H9 (cell line): ENCODE data around the gene HOXA7. TPM values are rescaled to one million over a fixed set of nuclear protein-coding genes. Genes with fewer than 3 reads are reported as not detected.

ENCODE experiments used
- DNase-seq: peaks from one replicate; pipeline ENCODE4 v3.0.0-alpha.2; 2017
- H2AFZ ChIP-seq: one replicate; pipeline ENCODE4 v1.6.1; 2013; ENCODE audit warnings: mild to moderate bottlenecking, low read length, control low read depth, moderate library complexity
- H2AK5ac ChIP-seq: 2 replicates; pipeline ENCODE4 v1.6.1; 2013; ENCODE audit warnings: low read length, control low read depth, mixed read lengths; ENCODE audit not compliant: insufficient read length
- H2BK120ac ChIP-seq: one replicate; pipeline ENCODE4 v1.6.1; 2013; ENCODE audit warnings: low read depth, mild to moderate bottlenecking, low read length, control low read depth, inconsistent platforms; ENCODE audit not compliant: poor library complexity, severe bottlenecking
- H2BK12ac ChIP-seq: 2 replicates; pipeline ENCODE4 v1.6.1; 2013; ENCODE audit warnings: low read length, control low read depth, mixed read lengths, low read depth; ENCODE audit not compliant: insufficient read length
- H2BK15ac ChIP-seq: 2 replicates; pipeline ENCODE4 v1.6.1; 2013; ENCODE audit warnings: low read depth, low read length, control low read depth
- H2BK20ac ChIP-seq: one replicate; pipeline ENCODE4 v1.6.1; 2013; ENCODE audit warnings: low read depth, mild to moderate bottlenecking, low read length, control low read depth, inconsistent platforms; ENCODE audit not compliant: poor library complexity, severe bottlenecking
- H2BK5ac ChIP-seq: 2 replicates; pipeline ENCODE4 v1.6.1; 2013; ENCODE audit warnings: low read length, control low read depth, mixed read lengths; ENCODE audit not compliant: insufficient read length
- H3K14ac ChIP-seq: 2 replicates; pipeline ENCODE4 v1.6.1; 2013; ENCODE audit warnings: low read length, control low read depth; ENCODE audit not compliant: insufficient read depth
- H3K18ac ChIP-seq: 2 replicates; pipeline ENCODE4 v1.6.1; 2013; ENCODE audit warnings: low read depth, mild to moderate bottlenecking, mixed read lengths, low read length, control low read depth; ENCODE audit not compliant: insufficient read length
- H3K23ac ChIP-seq: 2 replicates; pipeline ENCODE4 v1.6.1; 2013; ENCODE audit warnings: low read length, control low read depth, mixed read lengths, low read depth; ENCODE audit not compliant: insufficient read length
- H3K23me2 ChIP-seq: 2 replicates; pipeline ENCODE4 v1.6.1; 2013; ENCODE audit warnings: low read depth, mild to moderate bottlenecking, mixed read lengths, low read length, control low read depth; ENCODE audit not compliant: insufficient read length, poor library complexity, severe bottlenecking
- H3K27ac ChIP-seq: 2 replicates; pipeline ENCODE4 v1.5.1; 2013; ENCODE audit warnings: low read length, control low read depth, mixed read lengths, low read depth; ENCODE audit not compliant: insufficient read length
- H3K27me3 ChIP-seq: 2 replicates; pipeline ENCODE4 v1.6.1; 2013; ENCODE audit warnings: low read length, control low read depth, inconsistent platforms; ENCODE audit not compliant: insufficient read depth
- H3K4ac ChIP-seq: 2 replicates; pipeline ENCODE4 v1.6.1; 2013; ENCODE audit warnings: low read depth, mild to moderate bottlenecking, control low read depth, inconsistent platforms, low read length, moderate library complexity
- H3K4me1 ChIP-seq: 2 replicates; pipeline ENCODE4 v1.6.1; 2013; ENCODE audit warnings: low read length, control low read depth, inconsistent platforms; ENCODE audit not compliant: insufficient read depth
- H3K4me2 ChIP-seq: 2 replicates; pipeline ENCODE4 v1.6.1; 2013; ENCODE audit warnings: low read length, control low read depth, mixed read lengths; ENCODE audit not compliant: insufficient read length, insufficient read depth
- H3K56ac ChIP-seq: 2 replicates; pipeline ENCODE4 v1.6.1; 2013; ENCODE audit warnings: low read depth, mild to moderate bottlenecking, mixed read lengths, low read length, control low read depth; ENCODE audit not compliant: insufficient read length
- H3K79me1 ChIP-seq: 2 replicates; pipeline ENCODE4 v1.6.1; 2013; ENCODE audit warnings: low read depth, mild to moderate bottlenecking, moderate library complexity, low read length, control low read depth, inconsistent platforms; ENCODE audit not compliant: insufficient read depth, poor library complexity, severe bottlenecking
- H3K79me2 ChIP-seq: 2 replicates; pipeline ENCODE4 v1.6.1; 2013; ENCODE audit warnings: low read length, control low read depth, inconsistent platforms; ENCODE audit not compliant: insufficient read depth
- H3K9ac ChIP-seq: 2 replicates; pipeline ENCODE4 v1.6.1; 2013; ENCODE audit warnings: low read length, control low read depth, mixed read lengths; ENCODE audit not compliant: insufficient read length; ENCODE audit errors: extremely low read depth
- H3K9me3 ChIP-seq: one replicate; pipeline ENCODE4 v1.6.1; 2013; ENCODE audit warnings: low read depth, low read length, inconsistent platforms; ENCODE audit not compliant: control insufficient read depth
- H3T11ph ChIP-seq: one replicate; pipeline ENCODE4 v1.6.1; 2013; ENCODE audit warnings: mild to moderate bottlenecking, low read length, control low read depth, inconsistent platforms
- H4K20me1 ChIP-seq: one replicate; pipeline ENCODE4 v1.6.1; 2013; ENCODE audit not compliant: control insufficient read depth, insufficient read length, insufficient read depth
- H4K5ac ChIP-seq: 2 replicates; pipeline ENCODE4 v1.6.1; 2013; ENCODE audit warnings: low read depth, mild to moderate bottlenecking, mixed read lengths, low read length, control low read depth; ENCODE audit not compliant: insufficient read length
- H4K8ac ChIP-seq: replicated peaks from 2 replicates; pipeline ENCODE4 v1.6.1; 2013; ENCODE audit warnings: low read length, control low read depth, mixed read lengths, low read depth; ENCODE audit not compliant: insufficient read length
- H4K91ac ChIP-seq: 2 replicates; pipeline ENCODE4 v1.6.1; 2013; ENCODE audit warnings: low read depth, mild to moderate bottlenecking, moderate library complexity, mixed read lengths, low read length, control low read depth; ENCODE audit not compliant: insufficient read length
- H3K27ac Mint-ChIP-seq, 3 experiments: 2 replicates in 2 of 3; 3 replicates in 1 of 3; pipeline ENCODE4 v1.8.0; 2020 to 2021; ENCODE audit warnings: mixed read lengths in 3 of 3, mild to moderate bottlenecking in 1 of 3, moderate library complexity in 1 of 3
- H3K27me3 Mint-ChIP-seq: 2 replicates; pipeline ENCODE4 v1.8.0; 2021; ENCODE audit warnings: low read depth, mild to moderate bottlenecking, moderate library complexity, mixed read lengths
- H3K36me3 Mint-ChIP-seq, 3 experiments: 2 replicates in 2 of 3; 3 replicates in 1 of 3; pipeline ENCODE4 v1.8.0; 2020 to 2021; ENCODE audit warnings: low read depth in 3 of 3, mixed read lengths in 3 of 3; ENCODE audit not compliant: insufficient read depth in 1 of 3
- H3K4me1 Mint-ChIP-seq, 2 experiments: 2 replicates each; pipeline ENCODE4 v1.8.0; 2020; ENCODE audit warnings: mixed read lengths in 2 of 2
- H3K4me3 Mint-ChIP-seq, 2 experiments: 2 replicates in 1 of 2; 3 replicates in 1 of 2; pipeline ENCODE4 v1.8.0; 2020 to 2021; ENCODE audit warnings: mild to moderate bottlenecking in 2 of 2, mixed read lengths in 2 of 2, moderate library complexity in 1 of 2
- H3K9me3 Mint-ChIP-seq, 2 experiments: 2 replicates in 1 of 2; 3 replicates in 1 of 2; pipeline ENCODE4 v1.8.0; 2020; ENCODE audit warnings: mild to moderate bottlenecking in 2 of 2, mixed read lengths in 2 of 2, moderate library complexity in 1 of 2
- CTCF ChIP-seq: fragments of 200-600 bp; sonication (generic); conservative IDR thresholded peaks from 3 replicates; pipeline ENCODE4 v1.8.0; 2021; ENCODE audit warnings: antibody characterized with exemption, mild to moderate bottlenecking
- WGBS: extraction: QIAGEN DNeasy Blood & Tissue Kit; methylation state at CpG from one replicate; pipeline ENCODE4 v1.1.7; 2013; ENCODE audit warnings: missing lambda C conversion rate, low lambda C conversion rate, mixed read lengths; ENCODE audit not compliant: insufficient read length; ENCODE audit errors: extremely low coverage; 5-methylcytosine and 5-hydroxymethylcytosine counted together
- total RNA-seq: library from RNA; stranded (reverse); gene quantifications from 2 replicates; pipeline ENCODE4 v1.2.1, GENCODE V29; 2021

Gene HOXA7
- total RNA-seq, 1 experiment from 2014 or later, result not detected

DNA sequence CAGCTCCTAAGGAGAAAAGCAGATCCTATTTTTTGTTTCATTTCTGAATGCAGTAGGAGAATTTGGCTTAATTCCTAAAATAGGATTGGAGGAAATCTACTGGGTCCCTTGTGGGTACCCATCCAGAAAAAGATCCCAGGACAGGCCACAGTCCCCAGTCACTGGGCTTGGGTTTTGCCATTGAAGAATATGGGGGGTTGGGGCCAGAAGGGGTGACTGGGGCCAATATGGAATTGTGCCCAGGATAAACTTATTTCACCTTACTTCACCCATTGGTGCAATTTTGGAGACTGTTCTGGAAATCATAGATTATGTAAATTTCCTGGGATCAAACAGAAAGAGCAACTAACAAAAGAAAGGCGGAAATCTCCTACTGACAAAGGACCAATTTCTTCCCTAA, 18.0 kb downstream of the HOXA7 start:
- Histone ChIP-seq H3K23ac (no peak overlapping the region), H3K4ac (no peak overlapping the region), H2BK120ac (no peak overlapping the region), H3K79me2 (no peaks in the 10 kb centered on the region), H3K14ac (no peak overlapping the region), H2BK15ac (no peak overlapping the region), H3K79me1 (no peaks in the 10 kb centered on the region), H3K23me2 (peaks cover 8% of the 10 kb centered on the region), H2AFZ (no peak overlapping the region), H4K5ac (no peak overlapping the region), H2BK5ac (no peak overlapping the region), H3K9me3 (no peaks in the 10 kb centered on the region), H3K27me3 (peaks cover 100% of the 10 kb centered on the region), H2BK12ac (no peak overlapping the region), H4K20me1 (peaks cover under 1% of the 10 kb centered on the region), H3K9ac (no peak overlapping the region), H3K18ac (no peak overlapping the region), H3K56ac (no peak overlapping the region), H2BK20ac (no peak overlapping the region), H4K8ac (no peak overlapping the region), H2AK5ac (no peak overlapping the region), H3K4me1 (no peaks in the 10 kb centered on the region), H3T11ph (no peak overlapping the region), H4K91ac (no peak overlapping the region), H3K4me2 (no peak overlapping the region), H3K27ac (no peak overlapping the region)
- Mint-ChIP-seq H3K9me3 (peaks cover 0 to 19% of the 10 kb centered on the region in 2 experiments), H3K4me3 (no peak overlapping the region), H3K27me3 (peaks cover 100% of the 10 kb centered on the region), H3K4me1 (peaks cover 7 to 11% of the 10 kb centered on the region in 2 experiments), H3K36me3 (no peaks in the 10 kb centered on the region; a peak in 1 of 7 replicates), H3K27ac (no peak overlapping the region)
- no peak for TF ChIP-seq CTCF
- WGBS, result no CpG with 5 or more reads among the region's 1 CpG
- DNase-seq, result no peak
